ENCODE results near the gene USP5.

DNA sequence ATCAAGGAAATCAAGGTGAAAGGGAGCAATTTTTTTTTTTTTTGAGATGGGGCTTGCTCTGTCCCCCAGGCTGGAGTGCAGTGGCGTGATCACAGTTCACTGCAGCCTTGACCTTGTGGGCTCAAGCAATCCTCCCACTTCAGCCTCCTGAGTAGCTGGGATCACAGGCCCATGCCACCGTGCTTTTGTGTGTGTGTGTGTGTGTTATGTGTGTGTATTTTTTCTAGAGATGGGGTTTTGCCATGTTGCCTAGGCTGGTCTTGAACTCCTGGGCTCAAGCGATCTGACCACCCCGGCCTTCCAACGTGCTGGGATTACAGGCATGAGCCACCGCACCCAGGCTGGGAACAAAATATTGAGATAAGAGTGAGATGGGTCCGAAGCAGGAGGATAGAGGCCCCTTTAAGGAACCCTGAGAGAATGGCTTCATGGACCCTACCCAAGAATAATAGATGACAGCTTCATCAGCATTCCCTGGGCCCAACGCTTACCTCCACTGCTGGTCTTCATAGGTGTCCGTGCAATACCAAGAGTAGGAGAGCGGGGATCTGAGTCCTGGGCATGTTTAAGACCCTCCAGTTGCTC is 1.9 kb upstream of the USP5 start:
- TF ChIP-seq, protein P1, sequence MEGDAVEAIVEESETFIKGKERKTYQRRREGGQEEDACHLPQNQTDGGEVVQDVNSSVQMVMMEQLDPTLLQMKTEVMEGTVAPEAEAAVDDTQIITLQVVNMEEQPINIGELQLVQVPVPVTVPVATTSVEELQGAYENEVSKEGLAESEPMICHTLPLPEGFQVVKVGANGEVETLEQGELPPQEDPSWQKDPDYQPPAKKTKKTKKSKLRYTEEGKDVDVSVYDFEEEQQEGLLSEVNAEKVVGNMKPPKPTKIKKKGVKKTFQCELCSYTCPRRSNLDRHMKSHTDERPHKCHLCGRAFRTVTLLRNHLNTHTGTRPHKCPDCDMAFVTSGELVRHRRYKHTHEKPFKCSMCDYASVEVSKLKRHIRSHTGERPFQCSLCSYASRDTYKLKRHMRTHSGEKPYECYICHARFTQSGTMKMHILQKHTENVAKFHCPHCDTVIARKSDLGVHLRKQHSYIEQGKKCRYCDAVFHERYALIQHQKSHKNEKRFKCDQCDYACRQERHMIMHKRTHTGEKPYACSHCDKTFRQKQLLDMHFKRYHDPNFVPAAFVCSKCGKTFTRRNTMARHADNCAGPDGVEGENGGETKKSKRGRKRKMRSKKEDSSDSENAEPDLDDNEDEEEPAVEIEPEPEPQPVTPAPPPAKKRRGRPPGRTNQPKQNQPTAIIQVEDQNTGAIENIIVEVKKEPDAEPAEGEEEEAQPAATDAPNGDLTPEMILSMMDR (IDR thresholded peaks at IDR 0.05), result no peak
- TF ChIP-seq POLR2AphosphoS5 (IDR thresholded peaks at IDR 0.05) (no peak), POLR2A (IDR thresholded peaks at IDR 0.05) (no peak)
